Measurements from ENCODE around the gene FAM98C.

DNA sequence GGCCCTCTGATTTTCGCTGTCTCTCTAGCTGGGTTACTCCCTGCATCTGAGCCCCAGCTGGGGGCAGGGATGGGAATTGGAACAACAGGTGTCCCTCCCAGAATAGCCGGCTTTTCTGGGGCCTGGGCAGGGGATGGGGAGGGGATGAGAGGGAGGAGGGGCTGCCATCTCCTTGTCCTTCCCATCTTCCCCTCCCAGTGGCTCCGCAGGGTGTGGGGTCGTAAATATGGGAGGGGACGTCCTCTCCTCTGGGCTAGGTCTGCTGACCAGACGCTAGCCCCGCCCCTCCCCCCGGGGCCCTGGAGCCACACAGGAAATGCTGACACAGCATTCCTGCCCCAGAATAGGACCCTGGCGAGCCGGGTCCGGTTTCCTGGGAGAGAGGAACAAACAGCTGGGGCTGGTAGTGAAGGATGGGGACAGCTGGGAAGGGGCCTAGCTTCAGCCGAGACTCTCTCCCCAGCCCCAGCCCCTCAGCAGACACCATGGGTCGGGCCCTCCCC lies 31.7 kb downstream of the FAM98C start:
- TF ChIP-seq, protein P1, sequence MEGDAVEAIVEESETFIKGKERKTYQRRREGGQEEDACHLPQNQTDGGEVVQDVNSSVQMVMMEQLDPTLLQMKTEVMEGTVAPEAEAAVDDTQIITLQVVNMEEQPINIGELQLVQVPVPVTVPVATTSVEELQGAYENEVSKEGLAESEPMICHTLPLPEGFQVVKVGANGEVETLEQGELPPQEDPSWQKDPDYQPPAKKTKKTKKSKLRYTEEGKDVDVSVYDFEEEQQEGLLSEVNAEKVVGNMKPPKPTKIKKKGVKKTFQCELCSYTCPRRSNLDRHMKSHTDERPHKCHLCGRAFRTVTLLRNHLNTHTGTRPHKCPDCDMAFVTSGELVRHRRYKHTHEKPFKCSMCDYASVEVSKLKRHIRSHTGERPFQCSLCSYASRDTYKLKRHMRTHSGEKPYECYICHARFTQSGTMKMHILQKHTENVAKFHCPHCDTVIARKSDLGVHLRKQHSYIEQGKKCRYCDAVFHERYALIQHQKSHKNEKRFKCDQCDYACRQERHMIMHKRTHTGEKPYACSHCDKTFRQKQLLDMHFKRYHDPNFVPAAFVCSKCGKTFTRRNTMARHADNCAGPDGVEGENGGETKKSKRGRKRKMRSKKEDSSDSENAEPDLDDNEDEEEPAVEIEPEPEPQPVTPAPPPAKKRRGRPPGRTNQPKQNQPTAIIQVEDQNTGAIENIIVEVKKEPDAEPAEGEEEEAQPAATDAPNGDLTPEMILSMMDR (IDR thresholded peaks at IDR 0.05; ENCODE audit: borderline replicate concordance, extremely low read depth, low read length, poor library complexity, severe bottlenecking): no peak
- no peak for TF ChIP-seq EZH2 (IDR thresholded peaks at IDR 0.05; ENCODE audit: borderline replicate concordance, low read depth, low read length, severe bottlenecking)
